HL-60/S4 (cell line): ENCODE measurements around the gene SPTB.

Experiments used
- in situ Hi-C: fragments of 300-500 bp; cut with MboI; formaldehyde crosslinking; loops from 2 replicates; pipeline ENCODE4 v1.14.3; 2022; ENCODE audit warnings: low sequenced_read_pairs

SPTB gene

GRCh38 chr14:64796369-64796768, 83.3 kb downstream of the SPTB start:
- in situ Hi-C loops, result no loop called here

- in situ Hi-C loops, result no loop called here
These were observed 83.8 kb downstream of the SPTB start for GRCh38 chr14:64795921-64796320.

- in situ Hi-C loops, result no loop called here
These were observed 84.5 kb downstream of the SPTB start for GRCh38 chr14:64795211-64795610.

GRCh38 chr14:64792871-64793560, 86.7 kb downstream of the SPTB start:
- in situ Hi-C loops, result no loop called here

- in situ Hi-C loops, result no loop called here
These were observed 87.5 kb downstream of the SPTB start for GRCh38 chr14:64792231-64792630.

- in situ Hi-C loops, result no loop called here
These were observed 89.2 kb downstream of the SPTB start for GRCh38 chr14:64790478-64790877.

GRCh38 chr14:64789696-64790095, 90.0 kb downstream of the SPTB start:
- in situ Hi-C loops, result no loop called here

GRCh38 chr14:64788706-64789105, 91.0 kb downstream of the SPTB start:
- in situ Hi-C loops, result no loop called here

- in situ Hi-C loops, result no loop called here
These were observed 92.1 kb downstream of the SPTB start for GRCh38 chr14:64787619-64788018.

- in situ Hi-C loops, result no loop called here
These were observed 93.2 kb downstream of the SPTB start for GRCh38 chr14:64786296-64787149.

- in situ Hi-C loops, result no loop called here
These were observed 95.7 kb downstream of the SPTB start for GRCh38 chr14:64784006-64784405.

GRCh38 chr14:64782196-64782595, 97.5 kb downstream of the SPTB start:
- in situ Hi-C loops, result no loop called here

- in situ Hi-C loops, result no loop called here
These were observed 100.2 kb downstream of the SPTB start for GRCh38 chr14:64779472-64779871.

- in situ Hi-C loops, result no loop called here
These were observed 101.5 kb downstream of the SPTB start for GRCh38 chr14:64778104-64778754.

- in situ Hi-C loops, result no loop called here
These were observed 102.2 kb downstream of the SPTB start for GRCh38 chr14:64777461-64777860.

GRCh38 chr14:64775081-64775777, 104.5 kb downstream of the SPTB start:
- in situ Hi-C loops, result no loop called here

- in situ Hi-C loops, result no loop called here
These were observed 105.4 kb downstream of the SPTB start for GRCh38 chr14:64774272-64774671.

- in situ Hi-C loops, result no loop called here
These were observed 106.1 kb downstream of the SPTB start for GRCh38 chr14:64773577-64773976.

- in situ Hi-C loops, result no loop called here
These were observed 106.7 kb downstream of the SPTB start for GRCh38 chr14:64773046-64773445.

GRCh38 chr14:64772397-64772950, 107.2 kb downstream of the SPTB start:
- in situ Hi-C loops, result no loop called here

GRCh38 chr14:64771161-64771560, 108.5 kb downstream of the SPTB start:
- in situ Hi-C loops, result no loop called here
